D721Med (cell line): Measurements from ENCODE around the gene XIRP1.

Experiments
- DNase-seq: peaks from one replicate; pipeline ENCODE4 v3.0.0; 2011; ENCODE audit warnings: low spot score; ENCODE audit not compliant: insufficient read length
- FAIRE-seq: peaks from 2 replicates; lab custom pipeline; 2011; peaks lifted over from hg19 to GRCh38; lab: Jason Lieb, UNC
- CTCF ChIP-seq: IDR thresholded peaks from 2 replicates; pipeline ENCODE4 v1.5.1; 2012; ENCODE audit warnings: mild to moderate bottlenecking, control low read depth; ENCODE audit not compliant: insufficient read depth; ENCODE audit errors: missing control alignments

The XIRP1 gene

GRCh38 chr3:39141171-39141995 lies 51.0 kb downstream of the XIRP1 start:
- no peak for FAIRE-seq
- DNase-seq = no peak
- TF ChIP-seq CTCF = no peak

GRCh38 chr3:39140341-39140971 lies 51.9 kb downstream of the XIRP1 start:
- DNase-seq (no peak), FAIRE-seq (no peak)
- TF ChIP-seq CTCF = no peak

DNA sequence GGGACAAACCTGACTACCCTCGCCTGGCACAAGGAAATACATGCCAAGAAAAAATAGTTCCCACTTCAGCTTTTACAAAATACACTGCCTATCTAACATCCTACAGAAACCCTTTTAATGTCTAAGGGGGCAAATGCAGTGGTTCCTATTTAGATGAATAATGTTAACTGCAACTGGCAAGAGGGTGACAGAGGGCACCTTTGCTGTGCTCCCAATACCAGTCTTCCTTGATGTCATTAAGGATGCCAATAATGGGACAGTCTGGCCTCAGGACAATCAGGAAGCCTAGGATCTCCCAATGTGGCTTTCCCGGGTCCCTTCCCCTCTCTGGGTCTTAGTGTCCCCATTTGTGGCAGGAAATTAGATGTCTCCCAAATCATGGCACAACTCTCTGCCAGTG lies 53.0 kb downstream of the XIRP1 start:
- FAIRE-seq (no peak), DNase-seq (no peak)
- TF ChIP-seq CTCF = no peak

DNA sequence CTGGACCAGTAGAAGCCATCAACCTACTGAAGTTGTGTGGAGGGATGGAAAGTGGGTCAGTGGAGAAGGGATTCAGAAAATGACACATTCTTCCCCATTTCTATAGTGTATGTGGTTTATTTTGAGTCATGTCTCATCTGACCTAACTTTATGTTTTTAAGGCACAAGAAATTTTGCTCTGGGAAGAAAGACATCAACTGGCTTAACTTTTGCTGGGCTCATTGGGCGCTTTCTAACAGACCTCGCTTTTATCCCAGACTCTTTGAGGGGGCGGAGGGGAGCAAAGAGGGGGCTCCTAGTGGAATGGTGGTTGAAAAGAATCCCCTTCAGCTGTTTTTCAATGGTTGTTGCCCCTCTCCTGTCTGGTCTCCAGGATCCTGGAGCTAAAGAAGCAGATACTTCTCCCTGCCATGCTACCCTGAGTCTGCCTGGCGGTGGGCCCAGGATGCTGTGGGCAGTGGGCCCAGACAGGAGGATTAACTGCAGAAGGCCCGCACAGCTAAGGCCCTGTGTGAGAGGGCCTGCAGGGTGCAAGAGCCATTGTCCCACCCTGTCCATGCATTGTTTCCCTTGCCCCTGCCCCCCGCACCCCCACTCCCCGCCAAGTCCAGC lies 53.5 kb downstream of the XIRP1 start:
- no peak for FAIRE-seq
- no peak for DNase-seq
- no peak for TF ChIP-seq CTCF

GRCh38 chr3:39137991-39138803 lies 54.2 kb downstream of the XIRP1 start:
- DNase-seq (no peak), FAIRE-seq (no peak)
- TF ChIP-seq CTCF = no peak

DNA sequence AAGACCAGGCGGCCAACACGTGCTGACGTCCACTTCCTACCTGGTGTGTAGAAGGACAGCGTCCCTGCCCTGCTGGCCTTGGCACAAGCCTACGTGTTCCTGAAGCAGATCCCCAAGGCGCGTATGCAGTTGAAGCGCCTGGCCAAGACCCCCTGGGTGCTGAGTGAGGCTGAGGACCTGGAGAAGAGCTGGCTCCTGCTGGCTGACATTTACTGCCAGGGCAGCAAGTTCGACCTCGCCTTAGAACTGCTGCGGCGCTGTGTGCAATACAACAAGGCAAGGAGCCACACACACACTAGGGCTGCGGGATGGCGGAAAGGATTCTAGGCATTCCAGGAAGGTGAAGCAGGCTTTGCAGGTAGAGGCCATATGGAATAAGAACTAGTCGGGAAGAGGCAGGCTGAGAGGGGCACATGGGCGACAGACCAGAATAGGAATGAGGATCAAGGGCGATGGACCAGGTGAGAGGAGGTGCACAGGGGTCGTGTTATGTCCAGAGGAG lies 54.9 kb downstream of the XIRP1 start:
- FAIRE-seq (no peak), DNase-seq (no peak)
- no peak for TF ChIP-seq CTCF
